Neural crest cell (in vitro differentiated cells): ENCODE measurements around the gene SEPTIN7. TPM values are rescaled to one million over a fixed set of nuclear protein-coding genes. Genes with fewer than 3 reads are reported as not detected.

Experiments
- DNase-seq: peaks from one replicate; pipeline ENCODE4 v3.0.0; 2021; ENCODE audit warnings: low read depth, mixed read lengths, low spot score
- H3K27ac Mint-ChIP-seq: one replicate; pipeline ENCODE4 v1.8.0; 2021; ENCODE audit warnings: mild to moderate bottlenecking, mixed read lengths; ENCODE audit not compliant: unreplicated experiment
- H3K27me3 Mint-ChIP-seq: 2 replicates; pipeline ENCODE4 v1.8.0; 2021; ENCODE audit warnings: low read depth, mild to moderate bottlenecking, mixed read lengths
- H3K36me3 Mint-ChIP-seq: 2 replicates; pipeline ENCODE4 v1.8.0; 2021; ENCODE audit warnings: low read depth, mild to moderate bottlenecking, mixed read lengths
- H3K4me1 Mint-ChIP-seq: 2 replicates; pipeline ENCODE4 v1.8.0; 2021; ENCODE audit warnings: mixed read lengths
- H3K4me3 Mint-ChIP-seq: one replicate; pipeline ENCODE4 v1.8.0; 2021; ENCODE audit warnings: mild to moderate bottlenecking, mixed read lengths
- H3K9me3 Mint-ChIP-seq: 2 replicates; pipeline ENCODE4 v1.8.0; 2021; ENCODE audit warnings: mixed read lengths
- total RNA-seq: library from RNA; stranded (reverse); gene quantifications from 2 replicates; pipeline ENCODE4 v1.2.1, GENCODE V29; 2021
- TF ChIP-seq, protein P1 (sequence below): fragments of 200-600 bp; sonication (generic); conservative IDR thresholded peaks from 2 replicates; pipeline ENCODE4 v1.5.0; 2021; ENCODE audit warnings: antibody characterized with exemption, mild to moderate bottlenecking

Gene SEPTIN7
- total RNA-seq, 1 donor from 2014 or later, result 210 TPM

DNA sequence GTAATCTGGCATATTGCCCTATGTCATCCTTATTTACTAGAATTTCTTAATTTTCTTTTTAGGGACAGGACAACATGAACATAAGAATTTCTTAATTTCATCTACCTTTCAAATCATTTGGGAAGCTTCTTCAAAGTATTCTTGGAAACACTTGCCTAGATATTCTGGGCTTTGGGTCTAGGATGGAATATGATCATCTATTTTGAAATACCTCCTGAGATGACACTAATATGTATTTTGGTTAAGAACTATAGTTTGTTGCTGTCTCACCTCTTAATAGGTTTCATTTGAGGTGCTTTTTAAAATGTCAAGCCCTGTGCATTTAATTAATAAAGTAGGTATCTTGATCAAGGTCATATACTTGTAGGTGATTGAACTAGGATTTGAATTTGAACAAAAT, 49.1 kb downstream of the SEPTIN7 start:
- DNase-seq, result no peak
- Mint-ChIP-seq H3K4me1 (peaks cover 10% of the 10 kb centered on the region), H3K4me3 (no peak overlapping the region), H3K27me3 (no peaks in the 10 kb centered on the region), H3K36me3 (peaks cover 15% of the 10 kb centered on the region), H3K27ac (no peak overlapping the region), H3K9me3 (no peaks in the 10 kb centered on the region)
- TF ChIP-seq, protein P1, sequence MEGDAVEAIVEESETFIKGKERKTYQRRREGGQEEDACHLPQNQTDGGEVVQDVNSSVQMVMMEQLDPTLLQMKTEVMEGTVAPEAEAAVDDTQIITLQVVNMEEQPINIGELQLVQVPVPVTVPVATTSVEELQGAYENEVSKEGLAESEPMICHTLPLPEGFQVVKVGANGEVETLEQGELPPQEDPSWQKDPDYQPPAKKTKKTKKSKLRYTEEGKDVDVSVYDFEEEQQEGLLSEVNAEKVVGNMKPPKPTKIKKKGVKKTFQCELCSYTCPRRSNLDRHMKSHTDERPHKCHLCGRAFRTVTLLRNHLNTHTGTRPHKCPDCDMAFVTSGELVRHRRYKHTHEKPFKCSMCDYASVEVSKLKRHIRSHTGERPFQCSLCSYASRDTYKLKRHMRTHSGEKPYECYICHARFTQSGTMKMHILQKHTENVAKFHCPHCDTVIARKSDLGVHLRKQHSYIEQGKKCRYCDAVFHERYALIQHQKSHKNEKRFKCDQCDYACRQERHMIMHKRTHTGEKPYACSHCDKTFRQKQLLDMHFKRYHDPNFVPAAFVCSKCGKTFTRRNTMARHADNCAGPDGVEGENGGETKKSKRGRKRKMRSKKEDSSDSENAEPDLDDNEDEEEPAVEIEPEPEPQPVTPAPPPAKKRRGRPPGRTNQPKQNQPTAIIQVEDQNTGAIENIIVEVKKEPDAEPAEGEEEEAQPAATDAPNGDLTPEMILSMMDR, result no peak

Other genes starting within 250 kb of the SEPTIN7 start
- 28.0 and 29.0 TPM in 2 replicates for gene HERPUD2, start 105.9 kb upstream of the SEPTIN7 start, total RNA-seq